ENCODE results near the gene B3GLCT. TPM values are rescaled to one million over a fixed set of nuclear protein-coding genes. Genes with fewer than 3 reads are reported as not detected.
"Not testable (repeated sequence)": the region's sequence is repeated elsewhere in the genome, so short reads cannot be mapped to it uniquely, and the experiment has no call there.

B3GLCT gene
- polyA plus RNA-seq, 3 donors: 1.5 to 1.9 (median 1.6) TPM

GRCh38 chr13:31322026-31322425 lies 122.3 kb downstream of the B3GLCT start:
- H3K27ac ChIP-seq (ENCODE audit: low read depth, low read length): no peak overlapping the region

GRCh38 chr13:31322702-31323405 lies 123.1 kb downstream of the B3GLCT start:
- WGBS, 3 donors: 86 to 95% (median 93%) methylated on average over 6 of the region's 6 CpGs
- no peak overlapping the region for H3K27ac ChIP-seq (ENCODE audit: low read depth, low read length)

More at GRCh38 chr13:31322026-31322425, 122.3 kb downstream of the B3GLCT start:
- 46 to 76% (median 47%) methylated on average over 3 of the region's 3 CpGs for WGBS, 3 donors

GRCh38 chr13:31327182-31327860 lies 127.5 kb downstream of the B3GLCT start:
- H3K27ac ChIP-seq (ENCODE audit: low read depth, low read length): no peak overlapping the region
- 70 to 90% (median 77%) methylated on average over 7 of the region's 7 CpGs for WGBS, 3 donors

- no peak overlapping the region for H3K27ac ChIP-seq (ENCODE audit: low read depth, low read length)
- 74 to 85% (median 79%) methylated on average over 8 of the region's 8 CpGs for WGBS, 3 donors
These were observed 128.9 kb downstream of the B3GLCT start for GRCh38 chr13:31328549-31329235.

- H3K27ac ChIP-seq (ENCODE audit: low read depth, low read length): no peak overlapping the region
- 67 to 84% (median 76%) methylated on average over 1 of the region's 1 CpG for WGBS, 3 donors
These were observed 130.5 kb downstream of the B3GLCT start for GRCh38 chr13:31330236-31330635.

GRCh38 chr13:31331068-31331467 lies 131.3 kb downstream of the B3GLCT start:
- 93 to 98% (median 96%) methylated on average over 4 of the region's 4 CpGs for WGBS, 3 donors
- no peak overlapping the region for H3K27ac ChIP-seq (ENCODE audit: low read depth, low read length)

GRCh38 chr13:31334547-31334946 lies 134.8 kb downstream of the B3GLCT start:
- H3K27ac ChIP-seq (ENCODE audit: low read depth, low read length): no peak overlapping the region

GRCh38 chr13:31334994-31335557 lies 135.3 kb downstream of the B3GLCT start:
- H3K27ac ChIP-seq (ENCODE audit: low read depth, low read length): no peak overlapping the region
- 67 to 90% (median 79%) methylated on average over 6 of the region's 6 CpGs for WGBS, 3 donors

More at GRCh38 chr13:31334547-31334946, 134.8 kb downstream of the B3GLCT start:
- WGBS, 3 donors: 92 to 100% (median 96%) methylated on average over 1 of the region's 1 CpG

- WGBS, 3 donors: 71 to 92% (median 91%) methylated on average over 4 to 22 of the region's 22 CpGs
- H3K27ac ChIP-seq (ENCODE audit: low read depth, low read length): not testable (repeated sequence)
These were observed 139.8 kb downstream of the B3GLCT start for GRCh38 chr13:31339616-31340015.

- not testable (repeated sequence) for H3K27ac ChIP-seq (ENCODE audit: low read depth, low read length)
- 78 to 85% (median 84%) methylated on average over 12 of the region's 12 CpGs for WGBS, 3 donors
These were observed 141.1 kb downstream of the B3GLCT start for GRCh38 chr13:31340848-31341247.

GRCh38 chr13:31346891-31347290 lies 147.1 kb downstream of the B3GLCT start:
- WGBS, 3 donors: 85 to 91% (median 87%) methylated on average over 2 of the region's 2 CpGs
- H3K27ac ChIP-seq (ENCODE audit: low read depth, low read length): no peak overlapping the region

- WGBS, 3 donors: 80 to 92% (median 89%) methylated on average over 4 of the region's 4 CpGs
- H3K27ac ChIP-seq (ENCODE audit: low read depth, low read length): no peak overlapping the region
These were observed 149.4 kb downstream of the B3GLCT start for GRCh38 chr13:31349156-31349555.

- 52 to 67% (median 62%) methylated on average over 5 of the region's 5 CpGs for WGBS, 3 donors
- no peak overlapping the region for H3K27ac ChIP-seq (ENCODE audit: low read depth, low read length)
These were observed 150.8 kb downstream of the B3GLCT start for GRCh38 chr13:31350560-31350959.

- WGBS, 3 donors: 50 to 82% (median 82%) methylated on average over 2 of the region's 2 CpGs
- H3K27ac ChIP-seq (ENCODE audit: low read depth, low read length): no peak overlapping the region
These were observed 151.6 kb downstream of the B3GLCT start for GRCh38 chr13:31351376-31351775.

- WGBS, 3 donors: 17 to 28% (median 22%) methylated on average over 24 of the region's 24 CpGs
- H3K27ac ChIP-seq (ENCODE audit: low read depth, low read length): no peak overlapping the region
These were observed 152.7 kb downstream of the B3GLCT start for GRCh38 chr13:31352467-31352866.

- WGBS, 3 donors: 89 to 94% (median 91%) methylated on average over 1 of the region's 1 CpG
- no peak overlapping the region for H3K27ac ChIP-seq (ENCODE audit: low read depth, low read length)
These were observed 155.2 kb downstream of the B3GLCT start for GRCh38 chr13:31355001-31355400.

GRCh38 chr13:31356991-31357390 lies 157.2 kb downstream of the B3GLCT start:
- 69 to 85% (median 79%) methylated on average over 3 of the region's 3 CpGs for WGBS, 3 donors
- no peak overlapping the region for H3K27ac ChIP-seq (ENCODE audit: low read depth, low read length)

GRCh38 chr13:31357581-31357980 lies 157.8 kb downstream of the B3GLCT start:
- no peak overlapping the region for H3K27ac ChIP-seq (ENCODE audit: low read depth, low read length)
- WGBS, 3 donors: 29 to 41% (median 35%) methylated on average over 2 of the region's 2 CpGs

- no peak overlapping the region for H3K27ac ChIP-seq (ENCODE audit: low read depth, low read length)
- 65 to 77% (median 75%) methylated on average over 1 of the region's 1 CpG for WGBS, 3 donors
These were observed 161.9 kb downstream of the B3GLCT start for GRCh38 chr13:31361673-31362072.
